Activated T-cell treated with anti-CD3 and anti-CD28 coated beads for 4 hours (primary cell): ENCODE measurements around the gene BTD.
"Not testable (repeated sequence)": the region's sequence is repeated elsewhere in the genome, so short reads cannot be mapped to it uniquely, and the experiment has no call there.

Experiments
- DNase-seq: peaks from one replicate; pipeline ENCODE4 v3.0.0-alpha.2; 2020

Gene BTD

GRCh38 chr3:15606434-15606891 is 4.9 kb downstream of the BTD start:
- no peak for DNase-seq

GRCh38 chr3:15610082-15610759 is 8.7 kb downstream of the BTD start:
- DNase-seq: no peak

GRCh38 chr3:15611018-15611417 is 9.5 kb downstream of the BTD start:
- no peak for DNase-seq

GRCh38 chr3:15612001-15612400 is 10.5 kb downstream of the BTD start:
- DNase-seq: no peak

GRCh38 chr3:15614958-15615357 is 13.4 kb downstream of the BTD start:
- DNase-seq: no peak

- no peak for DNase-seq
These were observed 14.5 kb downstream of the BTD start for GRCh38 chr3:15616053-15616452.

- not testable (repeated sequence) for DNase-seq
These were observed 18.3 kb downstream of the BTD start for GRCh38 chr3:15619659-15620464.

- no peak for DNase-seq
These were observed 22.2 kb downstream of the BTD start for GRCh38 chr3:15623535-15624440.

- DNase-seq: no peak
These were observed 27.4 kb downstream of the BTD start for GRCh38 chr3:15628967-15629366.

- peak; percentile 44 for DNase-seq
These were observed 28.5 kb downstream of the BTD start for GRCh38 chr3:15629860-15630597.

GRCh38 chr3:15630646-15631350 is 29.3 kb downstream of the BTD start:
- DNase-seq: no peak

- no peak for DNase-seq
These were observed 30.1 kb downstream of the BTD start for GRCh38 chr3:15631426-15632211.

- no peak for DNase-seq
These were observed 30.7 kb downstream of the BTD start for GRCh38 chr3:15632212-15632580.

- DNase-seq: no peak
These were observed 31.6 kb downstream of the BTD start for GRCh38 chr3:15633159-15633558.

- no peak for DNase-seq
These were observed 32.4 kb downstream of the BTD start for GRCh38 chr3:15633766-15634598.

- no peak for DNase-seq
These were observed 33.1 kb downstream of the BTD start for GRCh38 chr3:15634671-15635070.

GRCh38 chr3:15635121-15635661 is 33.6 kb downstream of the BTD start:
- DNase-seq: no peak

GRCh38 chr3:15636028-15636709 is 34.6 kb downstream of the BTD start:
- no peak for DNase-seq
